Natural killer cell (primary cell): Measurements from ENCODE around the gene SPATS2L. TPM values are rescaled to one million over a fixed set of nuclear protein-coding genes. Genes with fewer than 3 reads are reported as not detected.
A peak's percentile ranks its signal among the peaks of the same experiment; 100 is the strongest.

ENCODE experiments used
- ATAC-seq, 3 donors: fragments of 150-1000 bp in 2 of 3; fragments of 200-7000 bp in 1 of 3; cut with Tn5 transposase; 1 replicate in 1 of 3; 2 replicates in 2 of 3; pipeline ENCODE4 v1.10.0; 2021; ENCODE audit warnings: mild to moderate bottlenecking in 2 of 3, moderate library complexity in 2 of 3
- DNase-seq, 2 donors: peaks; one replicate each; pipeline versions ENCODE4 v3.0.0 to v3.0.0-alpha.2; 2013 to 2021; ENCODE audit warnings: mixed read lengths in 1 of 2
- H3K27ac ChIP-seq: one replicate; pipeline ENCODE4 v1.5.1; 2013; ENCODE audit warnings: mild to moderate bottlenecking, low read length
- H3K27me3 ChIP-seq: one replicate; pipeline ENCODE4 v1.6.1; 2013; ENCODE audit warnings: low read length; ENCODE audit not compliant: control insufficient read depth, insufficient read depth
- H3K36me3 ChIP-seq: one replicate; pipeline ENCODE4 v1.6.1; 2013; ENCODE audit warnings: low read length; ENCODE audit not compliant: control insufficient read depth, insufficient read depth
- H3K4me1 ChIP-seq: one replicate; pipeline ENCODE4 v1.6.1; 2013; ENCODE audit warnings: low read length; ENCODE audit not compliant: control insufficient read depth, insufficient read depth
- H3K4me3 ChIP-seq: one replicate; pipeline ENCODE4 v1.5.1; 2013; ENCODE audit warnings: low read length
- H3K9me3 ChIP-seq: one replicate; pipeline ENCODE4 v1.6.1; 2013; ENCODE audit warnings: low read length; ENCODE audit not compliant: control insufficient read depth, insufficient read depth
- H3K27ac Mint-ChIP-seq, 2 donors: one replicate each; pipeline ENCODE4 v1.8.0; 2022; ENCODE audit warnings: mild to moderate bottlenecking in 2 of 2, mixed read lengths in 2 of 2, moderate library complexity in 1 of 2
- H3K27me3 Mint-ChIP-seq, 2 donors: one replicate each; pipeline ENCODE4 v1.8.0; 2022; ENCODE audit warnings: low read depth in 2 of 2, mixed read lengths in 2 of 2
- H3K36me3 Mint-ChIP-seq: one replicate; pipeline ENCODE4 v1.8.0; 2022; ENCODE audit warnings: mixed read lengths
- H3K4me1 Mint-ChIP-seq, 2 donors: one replicate each; pipeline ENCODE4 v1.8.0; 2022; ENCODE audit warnings: mixed read lengths in 2 of 2
- H3K4me3 Mint-ChIP-seq: one replicate; pipeline ENCODE4 v1.8.0; 2022; ENCODE audit warnings: mild to moderate bottlenecking, moderate library complexity, mixed read lengths
- H3K9me3 Mint-ChIP-seq, 2 donors: one replicate each; pipeline ENCODE4 v1.8.0; 2022; ENCODE audit warnings: mixed read lengths in 2 of 2
- CTCF ChIP-seq: fragments of 200-600 bp; IDR thresholded peaks from one replicate; pipeline ENCODE4 v1.8.0; 2022; ENCODE audit warnings: antibody characterized with exemption
- WGBS: methylation state at CpG from one replicate; pipeline ENCODE4 v1.1.7; 2013; ENCODE audit warnings: missing lambda C conversion rate; ENCODE audit not compliant: insufficient coverage; 5-methylcytosine and 5-hydroxymethylcytosine counted together
- intact Hi-C: fragments of 100-400 bp; cut with micrococcal nuclease; formaldehyde crosslinking; loops from one replicate; pipeline ENCODE4 v1.14.2; 2022
- total RNA-seq, 4 donors: library from RNA; stranded (reverse); fragments of 120-200 nt in 1 of 4; gene quantifications; one replicate each; pipeline versions ENCODE4 v1.2.3 to v1.2.4, GENCODE V29; 2013 to 2022

The SPATS2L gene
- total RNA-seq, 3 donors from 2014 or later (not counting 1 experiment from before 2014, with no cell fraction given) = 3.8 to 10.9 (median 4.4) TPM

- under 1% methylated on average over 78 of the region's 78 CpGs for WGBS
- peak; percentile 99 for ATAC-seq
These were observed 203.3 kb downstream of the SPATS2L start, which contains the start of gene KCTD18 for GRCh38 chr2:200509612-200510433. Gene KCTD18, minus strand, starts transcription at chr2:200510068. Its CDS starts 3,052 bp downstream, at chr2:200507016.

GRCh38 chr2:200515155-200515554 lies 208.7 kb downstream of the SPATS2L start:
- Histone ChIP-seq H3K36me3 (no peaks in the 10 kb centered on the region), H3K27ac (no peak overlapping the region), H3K4me1 (peaks cover 2% of the 10 kb centered on the region), H3K4me3 (no peak overlapping the region), H3K9me3 (no peaks in the 10 kb centered on the region), H3K27me3 (peaks cover 3% of the 10 kb centered on the region)
- intact Hi-C loops = no loop called here
- Mint-ChIP-seq H3K9me3 (no peaks in the 10 kb centered on the region), H3K4me3 (no peak overlapping the region), H3K27me3 (peaks cover 10 to 20% of the 10 kb centered on the region in 2 donors), H3K27ac (no peak overlapping the region), H3K4me1 (no peaks in the 10 kb centered on the region), H3K36me3 (peaks cover 9% of the 10 kb centered on the region)
- ATAC-seq (no peak), DNase-seq (peak in 1 of 2 donors; percentile 31)
- 79% methylated on average over 1 of the region's 1 CpG for WGBS
- TF ChIP-seq CTCF = no peak

More at GRCh38 chr2:200509612-200510433, 203.3 kb downstream of the SPATS2L start, which contains the start of gene KCTD18:
- Histone ChIP-seq H3K9me3 (no peaks in the 10 kb centered on the region), H3K4me1 (peaks cover 15% of the 10 kb centered on the region), H3K27ac (peak within 1 kb of the TSS; percentile 78), H3K36me3 (no peaks in the 10 kb centered on the region), H3K27me3 (peaks cover 3% of the 10 kb centered on the region), H3K4me3 (peak within 1 kb of the TSS; percentile 87)
- peak; percentile 82 for TF ChIP-seq CTCF
- Mint-ChIP-seq H3K27me3 (no peaks in the 10 kb centered on the region), H3K4me1 (peaks cover 15 to 22% of the 10 kb centered on the region in 2 donors), H3K9me3 (no peaks in the 10 kb centered on the region), H3K4me3 (peak within 1 kb of the TSS; percentile 83), H3K27ac (peak within 1 kb of the TSS; percentile 80 to 83), H3K36me3 (no peaks in the 10 kb centered on the region)
- peak; percentile 89 to 92 for DNase-seq
- intact Hi-C loops = no loop called here

- Histone ChIP-seq H3K27me3 (no peaks in the 10 kb centered on the region), H3K36me3 (no peaks in the 10 kb centered on the region), H3K27ac (no peak overlapping the region), H3K9me3 (no peaks in the 10 kb centered on the region), H3K4me3 (no peak overlapping the region), H3K4me1 (peaks cover 7% of the 10 kb centered on the region)
- DNase-seq = no peak
- Mint-ChIP-seq H3K9me3 (no peaks in the 10 kb centered on the region), H3K27ac (no peak overlapping the region), H3K36me3 (no peaks in the 10 kb centered on the region), H3K4me3 (no peak overlapping the region), H3K27me3 (peaks cover 3 to 7% of the 10 kb centered on the region in 2 donors), H3K4me1 (peaks cover 9 to 10% of the 10 kb centered on the region in 2 donors)
- intact Hi-C loops = no loop called here
- no peak for TF ChIP-seq CTCF
- no peak for ATAC-seq
- 86% methylated on average over 3 of the region's 3 CpGs for WGBS
These were observed 216.7 kb downstream of the SPATS2L start for GRCh38 chr2:200523158-200523557.
